ENCODE data around the gene CAPN10. TPM values are rescaled to one million over a fixed set of nuclear protein-coding genes. Genes with fewer than 3 reads are reported as not detected.

Gene CAPN10
- total RNA-seq, 1 experiment from 2014 or later, result 47.4 TPM

DNA sequence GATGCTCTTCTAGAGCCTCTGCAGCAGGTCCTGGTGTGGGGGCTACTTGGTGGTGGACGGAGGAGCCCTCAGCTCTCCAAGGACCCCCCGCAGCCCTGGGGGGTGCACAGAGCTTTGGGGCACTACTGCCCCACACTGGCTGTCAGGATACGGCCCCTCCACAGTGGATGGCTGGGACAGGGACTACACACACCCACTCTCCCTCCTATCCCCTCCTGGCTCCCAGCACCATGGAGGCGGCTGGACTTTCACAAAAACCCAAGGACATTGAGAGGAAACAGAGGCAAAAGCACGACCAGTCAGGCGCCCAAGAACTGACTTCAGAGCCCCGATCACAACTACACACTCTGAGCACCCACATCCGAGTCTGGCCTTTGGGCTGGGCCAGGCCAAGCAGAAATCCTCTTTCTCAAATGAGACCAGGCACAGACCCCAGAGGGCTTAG is 51.4 kb downstream of the CAPN10 start:
- no CpG with 5 or more reads among the region's 8 CpGs for WGBS (ENCODE audit: extremely low coverage, insufficient read length, low lambda C conversion rate)
- H3K23ac ChIP-seq (ENCODE audit: insufficient read length, low read depth, low read length), result no peak overlapping the region
- no peaks in the 10 kb centered on the region for H3K4me1 Mint-ChIP-seq
- no peak overlapping the region for H2BK12ac ChIP-seq (ENCODE audit: insufficient read length, low read depth, low read length)
- H2AK5ac ChIP-seq (ENCODE audit: insufficient read length, low read length), result no peak overlapping the region
- H3K4me3 Mint-ChIP-seq, result no peak overlapping the region
- H3K56ac ChIP-seq (ENCODE audit: insufficient read length, low read depth, low read length), result no peak overlapping the region
- no peak overlapping the region for H3K18ac ChIP-seq (ENCODE audit: insufficient read length, low read depth, low read length)
- H3K27ac Mint-ChIP-seq, result no peak overlapping the region; a peak in 1 of 7 replicates
- H3K9ac ChIP-seq (ENCODE audit: extremely low read depth, insufficient read length, low read length), result no peak overlapping the region
- no peaks in the 10 kb centered on the region; the same call in 1 of the 2 replicates for H3K27me3 ChIP-seq (ENCODE audit: insufficient read depth, low read length)
- no peak overlapping the region for H2BK20ac ChIP-seq (ENCODE audit: low read depth, low read length, poor library complexity, severe bottlenecking)
- no peak overlapping the region for H4K8ac ChIP-seq (replicated peaks; ENCODE audit: insufficient read length, low read depth, low read length)
- H3K4me1 ChIP-seq (ENCODE audit: insufficient read depth, low read length), result no peaks in the 10 kb centered on the region
- DNase-seq, result no peak
- H2BK15ac ChIP-seq (ENCODE audit: low read depth, low read length), result no peak overlapping the region
- no peak overlapping the region for H3K27ac ChIP-seq (ENCODE audit: insufficient read length, low read depth, low read length)
- no peaks in the 10 kb centered on the region for H3K23me2 ChIP-seq (ENCODE audit: insufficient read length, low read depth, low read length, poor library complexity, severe bottlenecking)
- H3K27me3 Mint-ChIP-seq (ENCODE audit: low read depth), result peaks cover 45% of the 10 kb centered on the region
- H4K5ac ChIP-seq (ENCODE audit: insufficient read length, low read depth, low read length), result no peak overlapping the region
- no peak overlapping the region for H3K14ac ChIP-seq (ENCODE audit: insufficient read depth, low read length)
- no peaks in the 10 kb centered on the region for H3K79me1 ChIP-seq (ENCODE audit: insufficient read depth, low read depth, low read length, poor library complexity, severe bottlenecking)
- H3K36me3 Mint-ChIP-seq (ENCODE audit: insufficient read depth in 1 of 3, low read depth in 3 of 3), result peaks cover 0 to 14% (median 0%) of the 10 kb centered on the region in 3 experiments; a peak in 3 of 7 replicates
- no peak overlapping the region for H2AFZ ChIP-seq (ENCODE audit: low read length)
- H3K4me2 ChIP-seq (ENCODE audit: insufficient read depth, insufficient read length, low read length), result no peak overlapping the region
- no peak overlapping the region for H3T11ph ChIP-seq (ENCODE audit: low read length)
- H3K4ac ChIP-seq (ENCODE audit: low read depth, low read length), result no peak overlapping the region
- peaks cover 29 to 41% of the 10 kb centered on the region in 2 experiments for H3K9me3 Mint-ChIP-seq
- H2BK120ac ChIP-seq (ENCODE audit: low read depth, low read length, poor library complexity, severe bottlenecking), result no peak overlapping the region
- no peaks in the 10 kb centered on the region for H3K79me2 ChIP-seq (ENCODE audit: insufficient read depth, low read length)
- peaks cover 9% of the 10 kb centered on the region for H3K9me3 ChIP-seq (ENCODE audit: control insufficient read depth, low read depth, low read length)
- no peaks in the 10 kb centered on the region for H4K20me1 ChIP-seq (ENCODE audit: control insufficient read depth, insufficient read depth, insufficient read length)
- TF ChIP-seq, protein P1, sequence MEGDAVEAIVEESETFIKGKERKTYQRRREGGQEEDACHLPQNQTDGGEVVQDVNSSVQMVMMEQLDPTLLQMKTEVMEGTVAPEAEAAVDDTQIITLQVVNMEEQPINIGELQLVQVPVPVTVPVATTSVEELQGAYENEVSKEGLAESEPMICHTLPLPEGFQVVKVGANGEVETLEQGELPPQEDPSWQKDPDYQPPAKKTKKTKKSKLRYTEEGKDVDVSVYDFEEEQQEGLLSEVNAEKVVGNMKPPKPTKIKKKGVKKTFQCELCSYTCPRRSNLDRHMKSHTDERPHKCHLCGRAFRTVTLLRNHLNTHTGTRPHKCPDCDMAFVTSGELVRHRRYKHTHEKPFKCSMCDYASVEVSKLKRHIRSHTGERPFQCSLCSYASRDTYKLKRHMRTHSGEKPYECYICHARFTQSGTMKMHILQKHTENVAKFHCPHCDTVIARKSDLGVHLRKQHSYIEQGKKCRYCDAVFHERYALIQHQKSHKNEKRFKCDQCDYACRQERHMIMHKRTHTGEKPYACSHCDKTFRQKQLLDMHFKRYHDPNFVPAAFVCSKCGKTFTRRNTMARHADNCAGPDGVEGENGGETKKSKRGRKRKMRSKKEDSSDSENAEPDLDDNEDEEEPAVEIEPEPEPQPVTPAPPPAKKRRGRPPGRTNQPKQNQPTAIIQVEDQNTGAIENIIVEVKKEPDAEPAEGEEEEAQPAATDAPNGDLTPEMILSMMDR (conservative IDR thresholded peaks at IDR 0.05), result no peak
- H2BK5ac ChIP-seq (ENCODE audit: insufficient read length, low read length), result no peak overlapping the region
- no peak overlapping the region for H4K91ac ChIP-seq (ENCODE audit: insufficient read length, low read depth, low read length)
